AG04450 (cell line): ENCODE results near the gene SERPINI2. TPM values are rescaled to one million over a fixed set of nuclear protein-coding genes. Genes with fewer than 3 reads are reported as not detected.

ENCODE experiments used
- CTCF ChIA-PET: fragments of 300-600, 350-600 bp; formaldehyde crosslinking; extraction: SDS; loops from one replicate; lab custom pipeline; 2022; ENCODE audit warnings: antibody characterized with exemption, inconsistent platforms; lab: Charles Lee
- POLR2A ChIA-PET: fragments of 350-600 bp; formaldehyde crosslinking; extraction: SDS; loops from one replicate; lab custom pipeline; 2021; ENCODE audit warnings: antibody characterized with exemption, inconsistent platforms; lab: Yijun Ruan, JAX
- DNase-seq: peaks from one replicate; pipeline ENCODE4 v3.0.0-alpha.2; 2011; ENCODE audit warnings: low read depth, low spot score
- H3K27ac ChIP-seq: one replicate; pipeline ENCODE4 v1.5.1; 2012; ENCODE audit warnings: low read depth, low read length, control low read depth
- H3K27me3 ChIP-seq: one replicate; pipeline ENCODE4 v1.6.0; 2012; ENCODE audit warnings: low read length; ENCODE audit not compliant: control insufficient read depth, insufficient read depth
- H3K4me3 ChIP-seq: 2 replicates; pipeline ENCODE4 v1.5.1; 2011; ENCODE audit warnings: mild to moderate bottlenecking, low read depth, low read length, control low read depth
- H3K9me3 ChIP-seq: 2 replicates; pipeline ENCODE4 v1.5.1; 2012; ENCODE audit warnings: low read length; ENCODE audit not compliant: control insufficient read depth, insufficient read depth
- CTCF ChIP-seq: IDR thresholded peaks from 2 replicates; pipeline ENCODE4 v1.5.1; 2011; ENCODE audit warnings: low read depth, low read length, control low read depth, inconsistent platforms
- polyA minus RNA-seq: library from RNA; depleted of rRNA, polyadenylated mRNA; stranded (reverse); fragments of >200 nt; gene quantifications from 2 replicates; pipeline ENCODE4 v1.2.3, GENCODE V29; 2011; rRNA and poly(A)+ RNA removed
- polyA plus RNA-seq: library from polyadenylated mRNA; depleted of rRNA; stranded (reverse); fragments of >200 nt; gene quantifications from 2 replicates; pipeline ENCODE4 v1.2.3, GENCODE V29; 2011; rRNA removed

The SERPINI2 gene
- polyA plus RNA-seq (not detected in 2 replicates), polyA minus RNA-seq (not detected in 2 replicates)

GRCh38 chr3:167473863-167474262, at the start of gene SERPINI2:
Gene SERPINI2, minus strand, starts transcription at chr3:167474042. Its CDS starts 2,208 bp downstream, at chr3:167471834.
- no peak within 1 kb of the TSS for H3K4me3 ChIP-seq
- POLR2A ChIA-PET = no interaction called here

GRCh38 chr3:167521006-167521355, 47.1 kb upstream of the SERPINI2 start:
- POLR2A ChIA-PET = no interaction called here
- Histone ChIP-seq H3K27ac (no peak overlapping the region), H3K9me3 (no peaks in the 10 kb centered on the region; the same call in 1 of the 2 replicates), H3K4me3 (no peak overlapping the region), H3K27me3 (no peaks in the 10 kb centered on the region)
- CTCF ChIA-PET = no interaction called here
- no peak for TF ChIP-seq CTCF
- DNase-seq = no peak

More at GRCh38 chr3:167473863-167474262, at the start of gene SERPINI2:
- DNase-seq = no peak
- CTCF ChIA-PET = no interaction called here
- no peaks in the 10 kb centered on the region for H3K9me3 ChIP-seq
- no peak for TF ChIP-seq CTCF
- no peak within 1 kb of the TSS for H3K27ac ChIP-seq
- H3K27me3 ChIP-seq = no peaks in the 10 kb centered on the region

GRCh38 chr3:167520266-167521005, 46.6 kb upstream of the SERPINI2 start:
- CTCF ChIA-PET = no interaction called here
- POLR2A ChIA-PET = no interaction called here
- Histone ChIP-seq H3K9me3 (no peaks in the 10 kb centered on the region; the same call in 1 of the 2 replicates), H3K4me3 (no peak overlapping the region), H3K27me3 (no peaks in the 10 kb centered on the region), H3K27ac (no peak overlapping the region)
- no peak for TF ChIP-seq CTCF
- no peak for DNase-seq

GRCh38 chr3:167507954-167508353, 34.1 kb upstream of the SERPINI2 start:
- no peak for DNase-seq
- H3K4me3 ChIP-seq = no peak overlapping the region
- H3K27ac ChIP-seq = no peak overlapping the region
- TF ChIP-seq CTCF = no peak
- peaks cover 11% of the 10 kb centered on the region; the same call in 1 of the 2 replicates for H3K9me3 ChIP-seq
- POLR2A ChIA-PET = no interaction called here
- CTCF ChIA-PET = no interaction called here
- no peaks in the 10 kb centered on the region for H3K27me3 ChIP-seq

- ChIA-PET CTCF (no interaction called here), POLR2A (no interaction called here)
- H3K27me3 ChIP-seq = no peaks in the 10 kb centered on the region
- peaks cover 6% of the 10 kb centered on the region; the same call in 1 of the 2 replicates for H3K9me3 ChIP-seq
- no peak overlapping the region for H3K27ac ChIP-seq
- DNase-seq = no peak
- TF ChIP-seq CTCF = no peak
- no peak overlapping the region for H3K4me3 ChIP-seq
These were observed 28.6 kb upstream of the SERPINI2 start for GRCh38 chr3:167502401-167502800.
